Karpas-422 (cell line): ENCODE measurements around the gene CNIH3. TPM values are rescaled to one million over a fixed set of nuclear protein-coding genes. Genes with fewer than 3 reads are reported as not detected.

ENCODE experiments used
- DNase-seq: peaks from one replicate; pipeline ENCODE4 v3.0.0-alpha.2; 2015
- H2AFZ ChIP-seq: fragments of 200-600 bp; sonication (generic); 2 replicates; pipeline ENCODE4 v1.6.1; 2014; ENCODE audit warnings: antibody characterized with exemption, low read length, mixed read lengths
- H3K27ac ChIP-seq: fragments of 200-600 bp; sonication (generic); 2 replicates; pipeline ENCODE4 v1.5.1; 2014; ENCODE audit warnings: mild to moderate bottlenecking, low read length, moderate library complexity
- H3K27me3 ChIP-seq: fragments of 200-600 bp; sonication (generic); 2 replicates; pipeline ENCODE4 v1.6.1; 2014; ENCODE audit warnings: low read length, mixed read lengths
- H3K36me3 ChIP-seq: fragments of 200-600 bp; sonication (generic); 2 replicates; pipeline ENCODE4 v1.6.1; 2014; ENCODE audit warnings: low read length, mixed read lengths; ENCODE audit not compliant: insufficient read depth
- H3K4me1 ChIP-seq: fragments of 200-600 bp; sonication (generic); 2 replicates; pipeline ENCODE4 v1.6.1; 2014; ENCODE audit warnings: mild to moderate bottlenecking, low read length, mixed read lengths
- H3K4me2 ChIP-seq: fragments of 200-600 bp; sonication (generic); 2 replicates; pipeline ENCODE4 v1.6.1; 2014; ENCODE audit warnings: low read length, low read depth, mild to moderate bottlenecking; ENCODE audit not compliant: poor library complexity, severe bottlenecking
- H3K4me3 ChIP-seq: fragments of 200-600 bp; sonication (generic); 2 replicates; pipeline ENCODE4 v1.5.1; 2014; ENCODE audit warnings: mild to moderate bottlenecking, antibody characterized with exemption, low read length, mixed read lengths
- H3K79me2 ChIP-seq: fragments of 200-600 bp; sonication (generic); 2 replicates; pipeline ENCODE4 v1.6.1; 2014; ENCODE audit warnings: mild to moderate bottlenecking, low read length, mixed read lengths
- H3K9ac ChIP-seq: fragments of 200-600 bp; sonication (generic); 2 replicates; pipeline ENCODE4 v1.6.0; 2014; ENCODE audit warnings: low read length
- H3K9me2 ChIP-seq: fragments of 200-600 bp; sonication (generic), shearing (Covaris generic); replicated peaks from 2 replicates; pipeline ENCODE4 v1.6.0; 2014; ENCODE audit warnings: mild to moderate bottlenecking, low read length, moderate library complexity; ENCODE audit not compliant: insufficient read depth
- H3K9me3 ChIP-seq: fragments of 300-700, 200-600 bp; sonication (generic); 2 replicates; pipeline ENCODE4 v1.6.1; 2014; ENCODE audit warnings: low read length, mixed read lengths
- H4K20me1 ChIP-seq: fragments of 200-600 bp; sonication (generic); 2 replicates; pipeline ENCODE4 v1.6.1; 2014; ENCODE audit warnings: mild to moderate bottlenecking, antibody characterized with exemption, low read length, low read depth; ENCODE audit not compliant: insufficient read depth
- total RNA-seq: library from RNA; depleted of rRNA; stranded (reverse); fragments of >200 nt; shearing (Covaris generic); gene quantifications from 2 replicates; pipeline ENCODE4 v1.2.3, GENCODE V29; 2014; ENCODE audit warnings: low replicate concordance

CNIH3 gene
- total RNA-seq, 1 experiment from 2014 or later: 4.7 TPM

DNA sequence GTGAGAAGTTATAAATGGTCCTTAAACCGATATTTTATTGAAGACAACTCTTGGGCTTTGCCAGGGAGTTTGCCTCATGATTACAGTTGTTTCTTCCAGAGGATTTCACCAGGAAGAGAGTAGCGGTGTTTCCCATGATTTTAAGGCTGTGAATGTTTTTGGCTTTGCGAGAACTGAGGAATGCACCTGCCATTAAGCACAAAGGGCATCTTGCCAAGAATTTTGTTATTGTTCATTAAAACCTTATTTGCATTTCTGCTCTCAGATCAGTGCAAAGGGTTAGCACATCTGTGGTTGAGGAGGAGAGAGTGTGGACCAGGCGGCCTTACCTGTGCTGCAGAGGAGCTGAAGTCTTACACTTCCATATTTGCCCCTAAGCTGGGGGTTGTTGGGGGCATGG, 13.8 kb downstream of the CNIH3 start:
- Histone ChIP-seq H3K4me3 (no peak overlapping the region), H3K9ac (no peak overlapping the region), H3K9me2 (no peaks in the 10 kb centered on the region), H3K4me2 (no peak overlapping the region), H2AFZ (no peak overlapping the region), H3K9me3 (no peaks in the 10 kb centered on the region), H4K20me1 (no peaks in the 10 kb centered on the region), H3K27ac (no peak overlapping the region), H3K4me1 (no peaks in the 10 kb centered on the region), H3K79me2 (no peaks in the 10 kb centered on the region), H3K27me3 (no peaks in the 10 kb centered on the region), H3K36me3 (no peaks in the 10 kb centered on the region)
- no peak for DNase-seq

DNA sequence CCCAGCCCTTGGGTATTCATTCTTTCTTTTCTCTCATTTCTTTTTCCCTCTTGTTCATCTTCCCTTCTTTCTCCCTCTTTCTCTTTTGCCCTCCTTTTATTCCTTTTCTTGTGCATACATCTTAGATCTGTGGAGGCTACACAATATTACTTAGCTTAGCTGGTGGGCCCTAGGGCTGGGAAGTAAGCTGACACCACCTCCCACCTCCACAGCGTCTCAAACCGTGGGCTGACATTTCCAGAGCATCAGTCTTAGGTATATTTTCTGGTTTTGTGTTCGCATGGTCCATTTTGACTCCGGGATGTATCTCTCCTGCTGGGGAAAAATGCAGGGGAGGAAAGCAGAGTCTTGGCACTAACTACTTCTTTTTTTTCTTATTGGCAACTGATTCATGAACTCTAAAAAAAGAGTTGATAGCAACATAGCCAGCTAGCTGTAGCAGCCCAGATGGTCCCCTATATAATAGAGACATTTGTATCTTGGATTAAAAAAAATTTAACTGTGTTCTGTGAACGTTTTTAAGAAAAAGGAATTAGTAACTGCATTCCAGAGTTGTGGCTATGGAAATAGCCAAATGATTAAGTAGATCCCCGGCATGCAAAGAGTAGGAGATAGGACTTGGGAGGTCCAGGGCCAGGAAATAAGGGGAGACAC, 15.5 kb downstream of the CNIH3 start:
- H2AFZ ChIP-seq: no peak overlapping the region
- H3K79me2 ChIP-seq: no peaks in the 10 kb centered on the region

DNA sequence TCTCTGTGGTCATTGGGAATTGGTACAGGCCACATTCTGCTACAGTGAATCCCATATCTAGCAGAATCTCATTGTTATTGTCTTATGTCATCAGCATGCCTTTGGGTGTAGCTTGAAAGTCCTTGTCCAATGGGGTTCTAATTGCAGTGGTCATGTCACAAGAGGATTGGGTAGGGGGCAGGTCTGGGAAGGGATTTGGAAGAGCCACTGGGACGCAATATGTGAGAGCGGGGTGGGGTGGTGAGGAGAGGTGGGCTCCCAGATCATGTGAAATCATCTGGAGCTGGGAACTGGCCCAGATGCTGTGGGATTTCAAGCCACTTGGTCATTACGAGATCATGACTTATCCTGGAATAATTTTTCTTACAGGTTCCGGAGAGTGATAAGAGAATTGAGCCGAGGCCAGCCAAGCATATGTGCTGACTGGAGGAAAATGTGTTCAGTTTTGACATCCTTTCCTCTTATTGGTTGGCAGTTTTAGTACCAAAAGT, 16.3 kb downstream of the CNIH3 start:
- Histone ChIP-seq H3K4me3 (no peak overlapping the region), H3K9me2 (no peaks in the 10 kb centered on the region), H3K27me3 (no peaks in the 10 kb centered on the region), H3K79me2 (no peaks in the 10 kb centered on the region), H3K4me1 (no peaks in the 10 kb centered on the region), H3K36me3 (no peaks in the 10 kb centered on the region), H4K20me1 (no peaks in the 10 kb centered on the region), H3K9ac (no peak overlapping the region), H3K27ac (no peak overlapping the region), H3K9me3 (no peaks in the 10 kb centered on the region), H3K4me2 (no peak overlapping the region), H2AFZ (no peak overlapping the region)
- DNase-seq: no peak

More for the DNA sequence above, 15.5 kb downstream of the CNIH3 start:
- Histone ChIP-seq H4K20me1 (no peaks in the 10 kb centered on the region), H3K27me3 (no peaks in the 10 kb centered on the region), H3K4me1 (no peaks in the 10 kb centered on the region), H3K36me3 (no peaks in the 10 kb centered on the region), H3K9ac (no peak overlapping the region), H3K4me2 (no peak overlapping the region), H3K27ac (no peak overlapping the region), H3K4me3 (no peak overlapping the region), H3K9me2 (no peaks in the 10 kb centered on the region), H3K9me3 (no peaks in the 10 kb centered on the region)
- DNase-seq: no peak

DNA sequence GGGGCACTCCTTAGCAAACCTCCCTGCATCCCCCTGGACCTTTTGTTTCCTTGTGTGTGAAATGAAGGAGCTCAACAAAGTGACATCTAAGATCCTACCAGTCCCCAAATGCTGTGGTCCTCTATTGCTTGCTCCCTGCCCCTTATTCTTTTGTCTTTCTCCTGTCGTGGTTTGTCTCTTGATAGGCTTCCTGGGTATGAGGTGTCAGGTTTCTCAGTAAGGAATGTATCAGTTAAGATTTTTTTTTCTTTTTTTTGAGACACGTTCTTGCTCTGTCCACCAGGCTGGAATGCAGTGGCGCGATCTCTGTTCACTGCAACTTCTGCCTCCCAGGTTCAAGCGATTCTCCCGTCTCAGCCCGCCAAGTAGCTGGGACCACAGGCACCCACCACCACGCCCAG, 16.8 kb downstream of the CNIH3 start:
- no peak overlapping the region for H3K9ac ChIP-seq
- H3K27ac ChIP-seq: no peak overlapping the region
- H3K4me3 ChIP-seq: no peak overlapping the region
- no peaks in the 10 kb centered on the region for H3K9me2 ChIP-seq
- no peaks in the 10 kb centered on the region for H3K36me3 ChIP-seq
- no peaks in the 10 kb centered on the region for H3K4me1 ChIP-seq
- no peaks in the 10 kb centered on the region for H3K9me3 ChIP-seq
- H3K79me2 ChIP-seq: no peaks in the 10 kb centered on the region
- no peak for DNase-seq
- no peak overlapping the region for H2AFZ ChIP-seq
- H3K4me2 ChIP-seq: no peak overlapping the region
- no peaks in the 10 kb centered on the region for H4K20me1 ChIP-seq
- H3K27me3 ChIP-seq: no peaks in the 10 kb centered on the region

DNA sequence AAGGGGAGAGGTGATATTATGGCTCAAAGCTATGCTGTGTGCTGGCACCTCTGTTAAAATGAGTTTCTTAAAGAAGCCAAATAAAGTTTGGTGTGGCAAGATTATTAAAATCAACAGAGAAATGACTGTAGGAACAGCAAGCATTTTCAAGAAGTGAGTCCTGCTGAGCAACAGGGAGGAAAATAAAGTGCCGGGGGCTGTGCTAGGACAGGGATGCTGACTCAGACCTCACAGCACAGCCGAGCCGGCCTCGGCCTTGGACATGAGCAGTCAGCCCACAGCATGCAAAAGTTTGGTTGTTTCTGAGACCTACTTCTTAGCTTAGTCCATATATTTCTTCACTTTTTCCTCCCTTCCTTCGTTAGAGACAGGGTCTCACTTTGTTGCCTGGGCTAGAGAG, 19.2 kb downstream of the CNIH3 start:
- H3K9ac ChIP-seq: no peak overlapping the region
- no peaks in the 10 kb centered on the region for H3K79me2 ChIP-seq
- DNase-seq: no peak
- H3K36me3 ChIP-seq: no peaks in the 10 kb centered on the region
- no peak overlapping the region for H3K27ac ChIP-seq
- no peaks in the 10 kb centered on the region for H4K20me1 ChIP-seq
- no peak overlapping the region for H3K4me3 ChIP-seq
- no peaks in the 10 kb centered on the region for H3K4me1 ChIP-seq
- no peaks in the 10 kb centered on the region for H3K27me3 ChIP-seq
- no peaks in the 10 kb centered on the region for H3K9me2 ChIP-seq
- H2AFZ ChIP-seq: no peak overlapping the region
- H3K9me3 ChIP-seq: no peaks in the 10 kb centered on the region
- H3K4me2 ChIP-seq: no peak overlapping the region

DNA sequence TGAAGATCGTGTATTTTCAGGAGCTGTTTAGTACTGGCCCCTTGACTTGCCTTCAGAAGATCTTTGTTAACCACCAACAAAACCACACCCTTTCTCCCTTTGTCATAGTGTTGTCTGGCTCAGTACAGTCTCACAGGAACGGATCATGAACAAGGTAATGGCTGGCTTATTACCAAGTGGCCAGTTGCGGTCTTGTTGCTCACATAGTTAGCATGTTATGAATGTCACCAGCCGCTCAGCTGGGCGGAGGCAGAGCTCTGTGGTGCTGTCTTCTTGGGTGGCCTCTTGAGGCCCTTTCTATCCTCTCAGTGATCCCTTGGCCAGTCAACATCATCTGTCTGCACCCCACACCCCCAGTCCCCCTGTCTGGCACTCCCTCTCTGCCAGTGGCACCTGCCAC, 21.4 kb downstream of the CNIH3 start:
- no peaks in the 10 kb centered on the region for H3K9me2 ChIP-seq
- no peak for DNase-seq

DNA sequence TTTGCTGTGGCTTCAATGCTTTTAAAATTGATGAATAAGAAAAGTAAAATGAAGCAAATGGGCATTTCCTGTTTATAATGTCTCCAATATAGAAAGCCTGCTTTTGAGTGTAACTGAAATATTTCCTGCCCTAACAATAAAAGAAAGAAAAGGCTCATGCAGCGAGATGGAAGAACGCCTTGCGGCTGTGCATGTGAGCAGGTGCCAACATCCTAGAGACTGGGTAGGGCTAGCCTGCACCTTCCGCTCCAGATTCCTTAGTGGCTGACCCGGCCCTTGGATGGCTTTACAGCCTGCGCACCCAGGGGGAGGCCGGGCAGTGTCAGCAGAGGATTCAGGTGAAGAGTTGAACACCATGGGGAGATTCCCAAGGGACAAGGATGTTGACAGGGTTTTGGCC, 21.8 kb downstream of the CNIH3 start:
- DNase-seq: no peak
- Histone ChIP-seq H4K20me1 (no peaks in the 10 kb centered on the region), H3K4me1 (no peaks in the 10 kb centered on the region), H3K27ac (no peak overlapping the region), H3K36me3 (no peaks in the 10 kb centered on the region), H3K27me3 (no peaks in the 10 kb centered on the region), H2AFZ (no peak overlapping the region), H3K79me2 (no peaks in the 10 kb centered on the region), H3K4me3 (no peak overlapping the region), H3K9ac (no peak overlapping the region), H3K4me2 (no peak overlapping the region), H3K9me3 (no peaks in the 10 kb centered on the region), H3K9me2 (no peaks in the 10 kb centered on the region)

More for the DNA sequence above, 21.4 kb downstream of the CNIH3 start:
- Histone ChIP-seq H3K9me3 (no peaks in the 10 kb centered on the region), H4K20me1 (no peaks in the 10 kb centered on the region), H3K4me3 (no peak overlapping the region), H3K79me2 (no peaks in the 10 kb centered on the region), H3K9ac (no peak overlapping the region), H3K4me2 (no peak overlapping the region), H3K36me3 (no peaks in the 10 kb centered on the region), H3K27me3 (no peaks in the 10 kb centered on the region), H3K27ac (no peak overlapping the region), H2AFZ (no peak overlapping the region), H3K4me1 (no peaks in the 10 kb centered on the region)

DNA sequence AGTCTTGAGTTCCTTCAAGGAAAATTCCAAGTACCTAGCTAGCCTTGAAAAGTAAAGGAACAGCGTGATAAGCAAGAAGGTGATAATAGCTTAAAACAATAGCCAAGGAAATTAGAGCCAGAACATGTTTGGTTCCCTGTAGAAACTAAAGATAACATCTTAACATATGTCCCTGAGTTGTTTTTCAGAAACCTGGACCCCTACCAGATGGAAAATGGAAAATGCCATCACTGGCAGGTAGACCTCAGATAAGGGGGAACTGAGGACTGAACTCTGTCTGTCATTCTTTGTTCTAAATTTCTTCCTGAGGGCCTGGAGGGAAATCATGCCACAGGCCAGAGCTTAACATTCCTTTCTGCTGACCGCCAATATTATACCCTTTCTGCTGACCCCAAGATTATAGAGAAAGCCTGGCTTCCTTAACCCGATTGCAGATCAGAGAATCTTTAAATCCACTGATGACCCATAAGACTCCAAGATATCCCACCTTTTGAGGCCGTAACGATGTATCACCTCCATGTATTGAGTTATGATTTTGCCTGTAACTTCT, 23.4 kb downstream of the CNIH3 start:
- H3K4me2 ChIP-seq: no peak overlapping the region
- no peak overlapping the region for H3K4me3 ChIP-seq
- H3K9ac ChIP-seq: no peak overlapping the region
- no peak overlapping the region for H3K27ac ChIP-seq
- H3K79me2 ChIP-seq: no peaks in the 10 kb centered on the region
- H3K9me3 ChIP-seq: no peaks in the 10 kb centered on the region
- no peaks in the 10 kb centered on the region for H3K27me3 ChIP-seq
- no peaks in the 10 kb centered on the region for H3K9me2 ChIP-seq
- no peaks in the 10 kb centered on the region for H3K4me1 ChIP-seq
- no peak overlapping the region for H2AFZ ChIP-seq
- no peak for DNase-seq
- H4K20me1 ChIP-seq: no peaks in the 10 kb centered on the region
- no peaks in the 10 kb centered on the region for H3K36me3 ChIP-seq
